Epithelial cell of esophagus (primary cell): ENCODE measurements around the gene MCOLN1.

Source experiments
- DNase-seq: peaks from one replicate; pipeline ENCODE4 v3.0.0; 2010; ENCODE audit warnings: low read depth
- H3K4me3 ChIP-seq: 2 replicates; pipeline ENCODE4 v1.5.1; 2011; ENCODE audit warnings: mild to moderate bottlenecking, low read length, control low read depth
- TF ChIP-seq, protein P1 (sequence below): IDR thresholded peaks from 2 replicates; pipeline ENCODE4 v1.5.1; 2011; ENCODE audit warnings: low read depth, mild to moderate bottlenecking, low read length, control low read depth, inconsistent platforms; ENCODE audit not compliant: insufficient read depth; ENCODE audit errors: missing control alignments

The MCOLN1 gene

DNA sequence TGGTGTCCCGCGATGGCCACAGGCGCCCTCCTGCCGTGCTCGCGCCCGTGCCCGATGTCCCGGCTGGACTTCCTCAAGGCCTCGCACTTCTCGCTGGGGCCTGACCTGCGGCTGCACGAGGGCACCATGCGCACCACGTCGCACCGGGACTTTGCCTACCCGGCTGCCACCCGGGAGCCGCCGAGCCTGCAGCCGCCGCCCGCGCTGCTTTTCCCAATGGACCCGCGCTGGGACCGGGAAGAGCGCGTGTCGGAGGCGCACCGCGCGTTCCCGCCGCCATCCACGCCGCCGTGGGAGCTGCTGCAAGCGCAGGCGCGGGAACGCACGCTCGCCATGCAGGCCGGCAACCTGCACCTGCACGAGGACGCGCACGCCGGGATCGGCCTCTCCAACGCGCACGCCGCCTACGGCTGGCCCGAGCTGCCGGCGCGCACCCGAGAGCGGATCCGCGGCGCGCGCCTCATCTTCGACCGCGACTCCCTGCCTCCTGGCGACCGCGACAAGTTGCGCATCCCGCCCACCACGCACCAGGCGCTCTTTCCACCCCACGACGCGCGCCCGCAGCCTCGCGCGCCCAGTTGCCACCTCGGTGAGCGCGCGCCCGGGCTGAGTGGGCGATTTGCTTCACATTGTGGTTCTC is 21.5 kb upstream of the MCOLN1 start:
- TF ChIP-seq, protein P1, sequence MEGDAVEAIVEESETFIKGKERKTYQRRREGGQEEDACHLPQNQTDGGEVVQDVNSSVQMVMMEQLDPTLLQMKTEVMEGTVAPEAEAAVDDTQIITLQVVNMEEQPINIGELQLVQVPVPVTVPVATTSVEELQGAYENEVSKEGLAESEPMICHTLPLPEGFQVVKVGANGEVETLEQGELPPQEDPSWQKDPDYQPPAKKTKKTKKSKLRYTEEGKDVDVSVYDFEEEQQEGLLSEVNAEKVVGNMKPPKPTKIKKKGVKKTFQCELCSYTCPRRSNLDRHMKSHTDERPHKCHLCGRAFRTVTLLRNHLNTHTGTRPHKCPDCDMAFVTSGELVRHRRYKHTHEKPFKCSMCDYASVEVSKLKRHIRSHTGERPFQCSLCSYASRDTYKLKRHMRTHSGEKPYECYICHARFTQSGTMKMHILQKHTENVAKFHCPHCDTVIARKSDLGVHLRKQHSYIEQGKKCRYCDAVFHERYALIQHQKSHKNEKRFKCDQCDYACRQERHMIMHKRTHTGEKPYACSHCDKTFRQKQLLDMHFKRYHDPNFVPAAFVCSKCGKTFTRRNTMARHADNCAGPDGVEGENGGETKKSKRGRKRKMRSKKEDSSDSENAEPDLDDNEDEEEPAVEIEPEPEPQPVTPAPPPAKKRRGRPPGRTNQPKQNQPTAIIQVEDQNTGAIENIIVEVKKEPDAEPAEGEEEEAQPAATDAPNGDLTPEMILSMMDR = no peak
- H3K4me3 ChIP-seq = peak overlapping the region; percentile 40
- DNase-seq = peak; percentile 83

DNA sequence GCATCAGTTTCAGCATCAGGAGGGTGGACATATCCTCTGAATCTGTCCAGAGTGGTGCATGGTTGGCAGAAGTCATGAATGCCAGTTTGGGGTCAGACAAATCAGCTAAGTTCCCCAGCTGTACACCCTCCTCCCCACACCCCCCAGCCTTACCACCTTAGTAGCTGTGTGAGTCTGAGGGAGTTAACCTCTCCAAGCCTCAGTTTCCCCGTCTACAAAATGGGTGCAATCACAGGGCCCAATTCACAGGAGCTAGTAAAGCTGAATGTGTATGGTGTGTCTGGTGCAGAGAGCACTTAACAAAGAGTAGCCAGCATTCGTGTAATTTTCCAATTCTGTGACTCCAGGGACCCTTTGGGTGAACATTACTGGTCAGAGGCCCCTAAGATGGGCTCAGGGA is 19.9 kb upstream of the MCOLN1 start:
- no peak for DNase-seq
- no peak overlapping the region for H3K4me3 ChIP-seq
- TF ChIP-seq, protein P1 = no peak

DNA sequence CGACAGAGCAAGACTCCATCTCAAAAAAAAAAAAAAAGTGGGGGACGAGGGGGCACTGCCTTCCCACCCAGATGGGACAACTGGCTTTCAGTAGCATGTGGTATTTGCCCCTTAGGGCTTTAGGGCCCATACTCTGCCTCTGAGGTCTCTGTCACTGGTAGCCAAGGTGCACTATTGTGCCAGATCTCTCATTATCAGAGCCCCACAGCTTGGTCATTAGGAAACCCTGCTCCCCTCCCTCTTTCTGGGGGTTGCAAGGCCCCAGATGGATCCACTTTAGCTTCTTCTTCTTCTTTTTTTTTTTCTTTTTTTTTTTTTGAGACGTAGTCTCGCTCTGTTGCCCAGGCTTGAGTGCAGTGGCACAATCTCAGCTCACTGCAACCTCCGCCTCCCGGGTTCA is 17.7 kb upstream of the MCOLN1 start:
- H3K4me3 ChIP-seq = no peak overlapping the region
- TF ChIP-seq, protein P1 = no peak
- no peak for DNase-seq

DNA sequence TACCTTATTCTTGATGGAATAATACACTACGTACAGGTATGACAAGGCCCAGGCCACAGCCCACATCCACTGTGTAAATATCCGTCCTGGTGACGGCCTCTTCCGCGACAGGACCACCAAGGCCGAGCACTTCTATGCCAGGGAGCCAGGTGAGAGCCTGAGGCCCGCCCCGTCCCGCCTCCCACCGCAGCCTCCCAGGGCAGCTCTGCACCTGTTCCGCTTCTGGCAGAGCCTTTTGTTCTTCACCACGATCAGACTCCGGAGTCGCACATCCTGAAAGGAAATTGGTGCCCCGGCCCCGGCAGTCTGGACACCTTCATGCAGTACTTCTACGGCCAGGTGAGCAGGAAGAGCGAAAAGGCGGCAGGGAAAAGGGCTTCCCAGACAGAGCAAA is 17.1 kb upstream of the MCOLN1 start:
- H3K4me3 ChIP-seq = no peak overlapping the region
- no peak for DNase-seq
- TF ChIP-seq, protein P1 = no peak

DNA sequence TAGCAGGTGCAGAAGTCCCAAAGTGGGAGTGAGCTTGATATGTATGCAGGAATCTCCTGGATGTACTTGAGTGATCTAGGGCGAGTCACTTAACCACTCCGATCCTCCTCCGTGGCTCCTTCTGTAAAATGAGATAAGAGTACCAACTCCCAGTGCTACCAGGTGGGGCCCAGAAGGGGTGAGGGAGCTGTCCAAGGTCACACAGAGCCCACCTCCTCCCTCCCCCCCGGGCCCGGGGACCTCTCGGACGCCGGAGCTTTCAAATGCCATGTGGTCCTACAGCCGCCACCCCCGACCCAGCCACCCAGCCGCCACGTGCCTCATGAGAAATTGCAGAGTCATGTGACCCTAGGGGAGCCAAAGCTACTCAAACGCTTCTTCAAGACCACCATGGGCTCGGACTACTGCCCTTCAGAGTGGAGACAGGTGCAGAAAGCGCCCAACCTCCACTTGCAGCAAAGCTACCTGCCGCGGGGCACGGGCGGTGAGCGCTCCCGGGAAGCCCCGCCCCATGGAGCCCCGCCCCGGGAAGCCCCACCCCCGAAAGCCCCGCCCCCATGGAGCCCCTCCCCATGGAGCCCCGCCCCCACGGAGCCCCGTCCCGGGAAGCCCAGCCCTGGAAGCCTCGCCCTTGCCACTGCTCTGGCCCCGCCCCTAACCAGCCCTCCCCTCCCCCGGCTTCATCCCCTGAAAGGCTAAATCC is 16.6 kb upstream of the MCOLN1 start:
- H3K4me3 ChIP-seq = no peak overlapping the region
- DNase-seq = no peak
- TF ChIP-seq, protein P1 = no peak

DNA sequence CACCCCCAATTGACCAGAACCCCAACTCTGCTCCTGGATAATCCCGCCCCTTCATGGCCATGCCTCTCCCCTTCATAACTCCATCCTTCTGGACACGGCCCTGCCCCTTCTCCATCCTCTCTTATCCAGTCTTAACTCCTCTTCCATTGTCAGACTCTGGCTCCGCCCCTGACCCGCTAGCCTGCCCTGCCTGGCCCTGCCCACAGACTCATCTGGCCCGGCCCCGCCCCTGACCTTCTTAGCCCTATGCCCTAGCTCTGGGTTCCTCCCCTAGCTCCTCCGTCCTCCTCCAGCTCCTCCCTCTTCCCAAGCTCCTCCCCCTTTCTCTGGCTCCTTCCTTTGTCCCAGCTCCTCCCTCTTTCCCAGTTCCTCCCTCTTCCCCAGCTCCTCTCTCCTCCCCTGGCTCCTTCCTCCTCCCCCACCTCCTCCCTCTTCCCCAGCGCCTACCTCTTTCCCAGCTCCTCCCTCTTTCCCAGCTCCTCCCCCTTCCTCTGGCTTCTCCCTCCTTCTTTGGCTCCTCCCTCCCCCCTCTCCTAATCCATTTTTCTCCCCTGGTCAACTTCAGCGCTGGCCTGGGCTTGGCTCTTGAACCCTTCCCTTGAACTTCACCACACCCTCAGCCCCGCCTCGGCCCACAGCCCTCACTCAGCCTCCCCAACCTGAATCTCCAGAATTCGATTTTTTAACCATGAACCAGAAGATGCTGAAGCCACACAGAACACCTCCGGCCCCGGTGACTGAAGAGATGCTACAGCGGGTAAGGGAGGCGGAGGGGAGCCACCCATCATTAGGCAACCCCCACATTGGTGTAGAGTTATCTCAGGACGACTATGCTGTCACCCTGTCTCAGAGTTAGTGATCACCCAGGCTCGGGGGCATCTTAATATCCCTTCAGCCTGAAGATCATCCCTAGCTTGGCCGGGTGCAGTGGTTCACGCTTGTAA is 15.8 kb upstream of the MCOLN1 start:
- no peak overlapping the region for H3K4me3 ChIP-seq
- peak; percentile 87 for DNase-seq

More for the DNA sequence above, 15.8 kb upstream of the MCOLN1 start:
- TF ChIP-seq, protein P1 = no peak
